Middle frontal gyrus (tissue), 1 donor: ENCODE measurements around the gene PRDM8.
A peak's percentile ranks its signal among the peaks of the same experiment; 100 is the strongest.
"Not testable (repeated sequence)": the region's sequence is repeated elsewhere in the genome, so short reads cannot be mapped to it uniquely, and the experiment has no call there.

Experiments used
- DNase-seq: peaks from one replicate; pipeline ENCODE4 v3.0.0-alpha.2; 2015; ENCODE audit warnings: low spot score; ENCODE audit errors: extremely low spot score

PRDM8 gene

GRCh38 chr4:80196922-80197573, at the start of gene PRDM8:
Gene PRDM8 (plus strand): TSS chr4:80197503. CDS start chr4:80200081, 2,578 bp downstream.
- DNase-seq = peak; percentile 63

DNA sequence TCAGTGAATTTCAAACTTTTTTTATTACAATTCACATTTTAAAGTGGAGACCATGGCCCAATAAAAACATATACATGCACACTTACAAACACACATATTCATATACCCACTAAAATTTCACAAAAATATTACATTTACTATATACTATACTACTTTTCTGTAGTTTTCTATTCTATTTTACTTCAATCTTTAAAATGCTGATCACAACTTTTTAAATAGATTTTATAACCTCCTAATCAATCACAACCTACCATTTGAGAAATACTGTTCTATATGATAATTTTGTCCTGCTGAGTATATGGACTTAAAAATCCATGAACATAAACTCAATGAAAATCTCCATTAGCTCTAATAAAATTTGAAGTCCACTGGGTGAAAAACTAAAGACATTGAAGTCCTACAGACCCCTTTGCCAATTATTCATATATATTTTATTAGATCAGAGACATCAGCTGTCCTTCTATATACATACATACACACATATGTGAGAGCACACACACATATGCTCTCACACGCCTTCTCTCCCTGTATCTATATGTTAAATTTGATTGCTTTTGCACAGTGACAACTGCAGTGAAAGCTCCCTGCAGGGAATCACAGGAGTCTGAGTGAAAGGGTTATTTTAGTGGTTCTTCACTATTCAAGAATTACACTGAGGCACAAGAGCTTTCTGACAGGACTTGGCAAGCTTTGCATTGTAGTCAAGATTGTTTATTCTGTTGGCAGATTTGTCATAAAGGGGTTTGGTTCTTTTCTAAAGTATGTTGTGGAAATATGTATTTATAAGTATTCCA, 46.7 kb upstream of the PRDM8 start:
- DNase-seq = no peak

- DNase-seq = no peak
Measured at GRCh38 chr4:80151981-80152380, 45.3 kb upstream of the PRDM8 start.

GRCh38 chr4:80153874-80154544, 43.3 kb upstream of the PRDM8 start:
- DNase-seq = no peak

DNA sequence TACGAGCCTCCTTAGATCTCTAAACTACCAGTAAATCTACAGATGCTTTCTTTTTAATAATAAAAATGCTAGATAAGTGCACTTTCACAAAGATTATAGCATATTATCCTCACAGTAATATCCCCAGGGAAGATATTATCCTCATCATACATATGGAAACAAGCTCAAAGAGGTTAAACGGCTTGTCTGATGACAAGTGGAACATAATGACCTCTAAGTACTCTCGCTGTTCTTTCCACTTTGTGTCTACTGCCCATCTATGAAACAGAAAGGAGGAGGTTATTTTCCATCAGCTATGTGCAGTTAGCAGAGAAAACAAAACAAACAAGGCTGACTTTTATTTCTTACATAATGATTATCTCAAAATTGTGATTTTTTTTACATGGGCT, 42.8 kb upstream of the PRDM8 start:
- DNase-seq = no peak

DNA sequence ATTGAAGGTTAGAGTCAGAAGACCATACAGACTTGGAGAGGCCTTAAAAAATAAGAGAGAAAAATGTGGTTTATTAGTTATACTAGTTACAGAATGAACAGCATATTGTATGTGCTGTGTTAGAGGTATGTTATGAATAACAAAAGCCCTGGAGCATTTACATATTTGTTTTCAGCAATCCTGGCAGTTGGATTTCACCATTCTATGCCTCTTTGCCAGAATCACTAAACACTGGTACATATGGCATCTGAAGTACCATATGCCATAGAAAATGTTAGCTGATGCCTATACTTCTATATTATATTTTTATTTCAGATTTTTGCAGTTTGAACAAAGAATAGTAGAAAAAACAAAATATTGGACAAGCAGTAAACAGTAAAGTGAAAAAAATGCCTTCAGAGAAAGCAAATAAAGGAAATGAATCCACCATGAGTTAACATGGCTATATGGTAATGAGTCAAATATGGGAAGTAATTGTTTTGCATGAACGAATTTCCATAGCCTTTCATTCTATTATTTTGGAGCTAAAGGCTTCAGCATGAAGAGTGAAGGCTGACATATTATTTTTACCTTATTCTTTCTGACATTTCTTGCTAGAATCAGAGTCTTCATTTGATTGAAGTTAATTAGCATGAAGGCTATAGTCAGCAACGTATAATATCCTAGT, 41.9 kb upstream of the PRDM8 start:
- no peak for DNase-seq

- DNase-seq = no peak
Measured at GRCh38 chr4:80156410-80156809, 40.9 kb upstream of the PRDM8 start.

DNA sequence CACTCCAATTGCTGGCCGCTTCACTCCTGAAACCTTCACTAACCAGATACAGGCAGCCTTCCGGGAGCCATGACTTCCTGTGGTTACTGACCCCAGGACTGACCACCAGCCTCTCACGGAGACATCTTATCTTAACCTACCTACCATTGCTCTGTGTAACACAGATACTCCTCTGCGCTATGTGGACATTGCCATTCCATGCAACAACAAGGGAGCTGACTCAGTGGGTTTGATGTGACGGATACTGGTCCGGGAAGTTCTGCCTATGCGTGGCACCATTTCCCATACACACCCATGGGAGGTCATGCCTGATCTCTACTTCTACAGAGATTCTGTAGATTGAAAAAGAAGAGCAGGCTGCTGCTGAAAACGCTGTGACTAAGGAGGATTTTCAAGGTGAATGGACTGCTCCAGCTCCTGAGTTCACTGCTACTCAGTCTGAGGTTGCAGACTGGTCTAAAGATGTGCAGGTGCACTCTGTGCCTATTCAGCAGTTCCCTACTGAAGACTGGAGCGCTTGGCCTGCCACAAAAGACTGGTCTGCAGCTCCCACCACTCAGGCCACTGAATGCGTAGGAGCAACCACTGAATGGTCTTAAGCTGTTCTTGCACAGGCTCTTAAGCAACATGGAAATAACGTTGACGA, 35.8 kb upstream of the PRDM8 start:
- no peak for DNase-seq

GRCh38 chr4:80162418-80162817, 34.9 kb upstream of the PRDM8 start:
- DNase-seq = no peak

GRCh38 chr4:80165855-80166254, 31.4 kb upstream of the PRDM8 start:
- DNase-seq = no peak

DNA sequence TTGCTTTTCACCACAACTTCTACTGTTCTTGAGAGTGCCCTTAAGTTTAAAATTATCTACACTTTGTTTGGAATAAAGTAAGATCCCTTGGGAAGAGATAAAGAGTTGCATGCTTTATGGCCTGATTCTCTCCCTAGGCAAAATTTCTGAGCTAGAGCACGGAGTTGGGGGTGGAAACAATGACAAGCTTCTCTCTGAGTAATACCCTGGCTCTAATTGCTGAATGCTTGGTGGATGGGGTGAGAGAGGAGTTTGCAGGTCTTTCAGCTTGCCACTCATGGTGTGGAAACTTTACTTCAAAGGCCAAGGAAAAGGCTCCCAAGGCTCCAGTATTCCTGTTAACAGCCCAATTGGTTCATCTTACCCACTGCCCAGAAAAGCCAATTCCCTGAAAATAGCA, 26.1 kb upstream of the PRDM8 start:
- DNase-seq = no peak

DNA sequence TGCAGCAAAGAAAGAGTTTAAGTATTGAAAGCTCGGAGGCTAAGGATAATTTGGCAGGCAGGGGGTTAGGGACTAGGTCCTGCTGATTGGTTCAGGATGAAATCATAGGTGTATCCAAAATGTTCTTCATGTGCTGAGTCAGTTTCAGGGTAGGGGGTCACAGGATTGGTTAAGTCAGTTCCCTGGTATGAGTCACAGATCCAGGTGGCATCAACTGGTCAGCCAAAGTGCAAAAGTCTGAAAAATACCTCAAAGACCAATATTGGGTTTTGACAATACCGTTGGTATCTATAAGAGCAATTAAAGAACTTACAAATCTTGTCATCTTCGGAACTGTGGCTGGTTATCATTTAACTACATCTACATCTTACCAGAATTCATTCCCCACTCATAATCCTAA, 25.6 kb upstream of the PRDM8 start:
- no peak for DNase-seq

DNA sequence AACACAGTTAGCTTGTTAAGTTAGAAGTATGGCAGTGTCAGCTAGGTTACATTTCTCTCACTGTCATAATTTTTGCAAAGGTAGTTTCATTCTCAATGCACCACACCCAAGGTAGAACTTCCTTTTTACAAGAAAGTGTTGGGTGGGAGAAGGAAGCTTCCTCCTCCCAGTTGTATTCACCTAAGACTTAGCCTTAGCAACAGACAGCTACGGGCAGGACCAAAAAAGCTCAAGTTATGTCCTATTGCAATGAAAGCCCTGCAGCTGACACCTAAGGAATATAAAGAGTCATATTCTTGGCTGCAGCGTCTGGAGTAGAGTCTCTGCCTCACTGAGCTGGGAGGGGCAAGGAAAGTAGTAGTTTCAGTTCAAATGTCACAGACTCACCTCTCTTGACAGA, 25.1 kb upstream of the PRDM8 start:
- DNase-seq = no peak

GRCh38 chr4:80173401-80173800, 23.9 kb upstream of the PRDM8 start:
- DNase-seq = no peak

DNA sequence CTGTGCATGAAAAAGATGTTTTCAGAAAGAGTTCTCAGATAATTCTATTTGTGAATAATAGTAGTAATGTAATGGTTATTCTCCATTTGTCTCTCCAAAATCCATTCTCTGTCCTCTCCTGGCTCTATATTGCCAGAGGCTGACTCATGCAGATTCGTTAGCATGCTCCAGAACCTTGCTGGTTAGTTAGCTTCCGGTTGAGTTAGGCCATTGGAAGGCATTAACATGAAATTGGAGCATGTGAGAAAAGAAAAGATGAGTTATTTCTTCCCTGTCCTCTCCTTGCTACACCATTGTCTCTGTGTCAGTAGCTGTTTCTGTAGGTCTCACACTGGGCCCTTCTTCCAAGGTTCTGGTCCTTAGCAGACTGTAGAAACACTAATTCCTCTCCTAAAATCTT, 23.5 kb upstream of the PRDM8 start:
- no peak for DNase-seq

DNA sequence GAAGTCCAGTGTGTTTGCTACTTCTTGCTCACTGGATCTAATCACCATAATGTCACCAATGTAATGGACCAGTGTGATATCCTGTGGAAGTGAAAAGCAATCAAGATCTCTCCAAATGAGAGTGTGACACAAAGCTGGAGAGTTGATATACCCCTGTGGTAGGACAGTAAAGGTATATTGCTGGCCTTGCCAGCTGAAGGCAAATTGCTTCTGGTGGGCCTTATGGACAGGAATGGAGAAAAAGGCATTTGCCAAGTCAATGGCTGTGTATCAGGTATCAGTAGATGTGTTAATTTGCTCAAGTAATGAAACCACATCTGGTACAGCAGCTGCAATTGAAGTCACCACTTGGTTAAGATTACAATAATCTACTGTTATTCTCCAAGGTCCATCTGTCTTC, 19.5 kb upstream of the PRDM8 start:
- DNase-seq = not testable (repeated sequence)

GRCh38 chr4:80178964-80179363, 18.3 kb upstream of the PRDM8 start:
- DNase-seq = no peak

GRCh38 chr4:80179637-80180161, 17.6 kb upstream of the PRDM8 start:
- no peak for DNase-seq

GRCh38 chr4:80180743-80181142, 16.6 kb upstream of the PRDM8 start:
- DNase-seq = no peak

GRCh38 chr4:80182237-80182866, 15.0 kb upstream of the PRDM8 start:
- DNase-seq = no peak
